ENCODE measurements around the gene IKZF4.
A peak's percentile ranks its signal among the peaks of the same experiment; 100 is the strongest.
"Not testable (repeated sequence)": the region's sequence is repeated elsewhere in the genome, so short reads cannot be mapped to it uniquely, and the experiment has no call there.

The IKZF4 gene

DNA sequence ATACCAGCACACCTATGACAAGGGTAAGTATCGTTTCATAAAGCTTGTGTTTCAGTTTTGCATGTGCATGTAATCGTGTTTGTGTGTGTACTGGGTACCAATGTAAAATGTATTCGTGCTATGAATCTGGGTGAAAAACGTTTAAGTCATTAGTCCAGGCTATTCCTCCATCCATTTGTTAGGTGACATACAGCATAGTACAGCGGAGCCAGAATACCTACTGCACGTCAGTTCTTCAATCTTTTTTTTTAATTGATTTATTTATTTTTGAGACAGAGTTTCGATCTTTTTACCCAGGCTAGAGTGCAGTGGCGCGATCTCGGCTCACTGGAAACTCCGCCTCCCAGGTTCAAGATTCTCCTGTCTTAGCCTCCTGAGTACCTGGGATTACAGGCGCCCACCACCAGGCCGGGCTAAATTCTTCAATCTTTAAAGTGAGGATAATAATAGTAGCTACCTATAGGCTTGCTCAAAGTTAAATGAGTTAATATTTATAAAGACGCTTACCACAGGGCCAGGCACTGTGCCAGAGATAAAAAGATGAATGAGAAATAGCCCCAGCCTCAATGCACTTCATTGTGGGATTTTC, 20.2 kb downstream of the IKZF4 start:
- DNase-seq = no peak

DNA sequence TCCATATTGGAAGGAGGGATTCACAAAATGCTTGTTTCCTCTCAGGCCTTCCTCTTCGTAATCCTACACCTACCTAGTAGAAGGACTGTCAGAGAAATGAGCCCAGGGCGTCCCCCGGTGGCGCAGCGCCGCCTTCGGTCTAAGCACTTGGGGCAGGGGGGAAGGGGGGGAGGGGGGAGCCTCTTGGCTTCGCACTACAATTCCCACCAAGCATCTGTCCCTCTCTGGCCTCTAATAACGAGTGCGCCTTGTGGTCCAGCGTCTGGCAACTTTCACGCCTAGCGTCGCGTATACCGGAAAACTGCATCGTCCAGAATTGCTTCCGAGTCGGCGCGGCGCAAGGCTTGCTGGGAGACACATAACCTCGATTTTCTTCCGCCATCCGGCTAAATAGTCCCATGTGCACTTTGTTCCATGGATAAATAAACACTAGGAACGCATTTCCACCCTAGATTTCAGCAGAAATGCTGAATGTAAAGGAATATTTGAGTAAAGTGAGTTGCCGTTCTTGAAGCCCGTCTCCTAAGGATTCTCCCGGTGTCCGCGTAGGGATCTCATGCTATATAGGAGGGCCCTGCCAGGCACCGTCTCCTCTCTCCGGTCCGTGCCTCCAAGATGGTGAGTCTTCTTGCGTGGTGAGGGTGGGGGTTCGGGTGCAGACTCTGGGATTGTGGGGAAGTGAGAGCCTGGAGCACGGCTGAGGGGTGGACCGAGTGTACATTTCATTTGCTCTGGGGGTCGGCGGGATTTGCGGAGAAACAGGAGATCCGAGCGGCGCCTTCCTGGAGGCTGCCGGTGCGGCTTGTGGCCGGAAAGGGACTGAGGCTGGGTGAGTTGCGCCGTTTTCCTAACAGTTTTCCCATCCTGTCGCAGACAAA, 20.9 kb downstream of the IKZF4 start, which contains the start of gene RPS26:
TSS of gene RPS26 (plus strand) at position 367 of the 878 bp plus-strand sequence. CDS start at position 616, 249 bp downstream.
- peak; percentile 100 for DNase-seq

DNA sequence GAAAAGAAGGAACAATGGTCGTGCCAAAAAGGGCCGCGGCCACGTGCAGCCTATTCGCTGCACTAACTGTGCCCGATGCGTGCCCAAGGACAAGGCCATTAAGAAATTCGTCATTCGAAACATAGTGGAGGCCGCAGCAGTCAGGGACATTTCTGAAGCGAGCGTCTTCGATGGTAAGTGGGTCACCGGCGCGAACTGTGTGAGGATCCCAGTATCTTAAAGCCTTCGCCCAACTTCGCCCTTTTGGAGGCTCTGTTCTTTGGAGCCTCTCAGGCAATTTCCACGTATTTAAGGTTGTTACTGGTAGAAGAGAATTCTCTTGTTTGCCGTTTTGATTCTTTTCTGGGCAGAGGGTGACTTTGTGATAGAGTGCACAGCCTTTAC, 21.6 kb downstream of the IKZF4 start:
- DNase-seq = not testable (repeated sequence)

GRCh38 chr12:56042843-56043242, 22.0 kb downstream of the IKZF4 start:
- no peak for DNase-seq

DNA sequence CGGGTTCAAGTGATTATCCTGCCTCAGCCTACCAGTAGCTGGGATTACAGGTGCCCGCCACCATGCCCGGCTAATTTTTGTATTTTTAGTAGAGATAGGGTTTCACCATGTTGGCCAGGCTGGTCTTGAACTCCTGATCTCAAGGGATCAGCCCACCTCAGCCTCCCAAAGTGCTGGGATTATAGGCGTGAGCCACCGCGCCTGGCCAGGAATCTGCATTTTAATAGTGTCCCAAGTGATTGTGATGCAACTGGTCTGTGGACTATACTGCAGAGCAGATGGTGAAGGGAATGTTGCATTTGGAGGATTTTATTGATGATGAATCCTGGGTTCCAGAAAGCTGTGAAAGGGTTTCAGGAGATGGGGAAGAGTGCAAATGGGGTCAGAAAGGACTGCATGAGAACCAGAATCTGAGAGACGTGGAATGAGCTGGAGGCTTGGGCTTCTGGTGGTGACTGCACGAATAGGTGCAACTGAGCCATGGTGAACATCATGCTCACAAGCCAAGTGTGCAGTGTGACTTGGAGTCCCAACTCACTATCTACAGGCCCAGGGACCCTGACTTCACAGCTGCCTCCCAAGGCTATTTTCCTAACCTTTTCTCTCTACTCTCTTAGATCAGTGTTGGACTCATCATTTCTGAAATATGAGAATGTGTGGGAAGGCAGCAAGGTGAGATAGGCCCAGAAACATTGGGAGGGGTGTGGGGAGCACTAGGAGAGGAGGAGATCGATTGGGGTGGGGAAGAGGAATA, 25.4 kb downstream of the IKZF4 start:
- no peak for DNase-seq

- DNase-seq = no peak
Observed at GRCh38 chr12:56053407-56053893, 32.6 kb downstream of the IKZF4 start.

GRCh38 chr12:56059964-56060363, 39.1 kb downstream of the IKZF4 start:
- DNase-seq = peak; percentile 72

GRCh38 chr12:56061982-56062381, 41.1 kb downstream of the IKZF4 start:
- DNase-seq = no peak

DNA sequence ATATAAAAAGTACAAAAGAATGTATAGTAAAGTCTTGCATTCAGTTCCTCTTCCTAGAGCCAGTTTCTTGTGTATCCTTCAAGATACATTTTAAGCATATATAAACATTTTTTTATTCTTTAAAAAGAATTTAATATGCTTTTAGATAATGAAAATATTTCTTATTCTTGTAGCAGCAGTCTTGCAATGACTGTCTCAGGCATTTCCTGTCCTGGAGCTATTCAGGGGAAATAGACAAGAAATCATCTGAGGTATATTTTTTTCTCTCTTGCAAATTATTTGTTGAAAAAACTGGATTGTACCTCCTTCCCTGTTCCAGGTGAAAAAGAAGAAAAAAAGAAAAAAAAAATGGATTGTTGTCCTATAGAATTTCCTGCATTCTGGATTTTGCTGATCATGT, 42.2 kb downstream of the IKZF4 start:
- peak; percentile 27 for DNase-seq

DNA sequence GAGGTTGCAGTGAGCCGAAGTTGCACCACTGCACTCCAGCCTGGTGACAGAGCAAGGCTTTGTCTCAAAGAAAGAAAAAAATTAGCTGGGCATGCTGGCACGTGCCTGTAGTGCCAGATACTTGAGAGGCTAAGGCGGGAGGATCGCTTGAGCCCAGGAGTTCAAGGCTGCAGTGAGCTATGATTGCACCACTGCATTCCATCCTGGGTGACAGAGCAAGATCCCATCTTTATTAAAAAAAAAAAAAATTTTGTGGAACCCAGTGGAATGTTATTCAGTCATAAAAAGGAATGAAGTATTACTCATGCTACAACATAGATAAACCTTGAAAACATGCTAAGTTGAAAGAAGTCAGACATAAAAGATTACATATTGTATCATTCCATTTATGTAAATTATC, 50.8 kb downstream of the IKZF4 start:
- peak; percentile 62 for DNase-seq

GRCh38 chr12:56074396-56074795, 53.6 kb downstream of the IKZF4 start:
- DNase-seq = no peak

DNA sequence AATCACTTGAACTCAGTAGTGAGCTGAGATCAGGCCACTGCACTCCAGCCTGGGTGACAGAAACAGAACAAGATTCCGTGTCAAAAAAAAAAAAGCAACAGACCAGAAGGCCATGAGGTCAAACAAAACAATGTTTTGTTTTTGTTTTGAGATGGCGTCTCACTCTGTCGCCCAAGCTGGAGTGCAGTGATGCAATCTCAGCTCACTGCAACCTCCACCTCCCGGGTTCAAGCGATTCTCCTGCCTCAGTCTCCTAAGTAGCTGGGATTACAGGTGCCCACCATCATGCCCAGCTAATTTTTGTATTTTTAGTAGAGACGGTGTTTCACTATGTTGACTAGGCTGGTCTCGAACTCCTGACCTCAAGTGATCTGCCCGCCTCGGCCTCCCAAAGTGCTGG, 57.1 kb downstream of the IKZF4 start:
- not testable (repeated sequence) for DNase-seq

GRCh38 chr12:56078427-56078826, 57.6 kb downstream of the IKZF4 start:
- no peak for DNase-seq

DNA sequence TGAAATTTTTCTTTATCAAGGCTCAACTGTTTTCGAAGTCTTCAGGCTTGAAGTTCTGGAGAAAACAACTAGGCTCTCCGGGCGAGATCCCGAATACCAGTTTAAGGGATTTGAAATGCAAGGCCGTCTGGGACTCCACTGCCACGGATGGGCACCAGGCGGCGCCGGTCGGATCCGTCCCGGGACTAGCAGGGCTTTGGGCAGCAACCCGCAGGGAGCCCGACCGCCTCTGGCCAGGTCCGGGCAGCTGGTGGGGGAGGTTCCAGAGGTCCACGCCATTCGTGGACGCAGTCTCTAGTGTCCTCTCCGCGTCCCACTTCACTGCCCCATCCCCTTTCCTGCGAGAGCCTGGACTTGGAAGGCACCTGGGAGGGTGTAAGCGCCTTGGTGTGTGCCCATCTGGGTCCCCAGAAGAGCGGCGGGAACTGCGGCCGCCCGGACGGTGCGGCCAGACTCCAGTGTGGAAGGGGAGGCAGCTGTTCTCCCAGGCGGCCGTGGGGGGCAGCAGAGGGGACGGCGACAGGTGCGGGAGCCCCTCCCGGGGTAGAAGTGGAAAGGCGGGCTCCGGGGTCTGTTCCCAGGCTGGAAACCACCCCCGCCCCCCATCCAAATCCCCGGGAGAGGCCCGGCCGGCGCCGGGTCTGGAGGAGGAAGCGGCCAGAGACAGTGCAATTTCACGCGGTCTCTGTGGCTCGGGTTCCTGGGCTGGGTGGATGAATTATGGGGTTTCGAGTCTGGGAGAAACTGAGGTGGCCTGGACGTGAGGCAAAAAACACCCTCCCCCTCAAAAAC, 58.3 kb downstream of the IKZF4 start:
- peak; percentile 73 for DNase-seq

DNA sequence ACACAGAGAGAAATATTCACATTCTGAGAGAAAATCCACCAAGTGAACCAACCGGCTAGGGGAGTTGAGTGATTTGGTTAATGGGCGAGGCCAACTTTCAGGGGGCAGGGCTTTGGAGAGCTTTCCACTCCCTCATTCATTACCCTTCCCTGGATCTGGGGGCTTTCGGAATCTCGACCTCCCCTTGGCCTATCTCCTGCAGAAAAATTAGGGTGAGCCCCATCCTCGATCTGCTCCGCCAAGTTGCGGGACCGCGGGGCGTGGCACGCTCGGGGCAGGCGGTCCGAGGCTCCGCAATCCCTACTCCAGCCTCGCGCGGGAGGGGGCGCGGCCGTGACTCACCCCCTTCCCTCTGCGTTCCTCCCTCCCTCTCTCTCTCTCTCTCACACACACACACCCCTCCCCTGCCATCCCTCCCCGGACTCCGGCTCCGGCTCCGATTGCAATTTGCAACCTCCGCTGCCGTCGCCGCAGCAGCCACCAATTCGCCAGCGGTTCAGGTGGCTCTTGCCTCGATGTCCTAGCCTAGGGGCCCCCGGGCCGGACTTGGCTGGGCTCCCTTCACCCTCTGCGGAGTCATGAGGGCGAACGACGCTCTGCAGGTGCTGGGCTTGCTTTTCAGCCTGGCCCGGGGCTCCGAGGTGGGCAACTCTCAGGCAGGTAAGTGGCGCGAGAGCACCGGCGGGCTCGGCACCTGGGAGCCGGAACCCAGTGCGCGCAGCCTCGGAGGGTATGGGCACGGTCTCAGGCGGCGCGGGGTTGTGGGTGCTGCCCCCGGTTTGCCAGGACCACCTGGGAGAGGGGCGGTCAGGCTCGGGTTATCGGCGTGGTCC, 59.1 kb downstream of the IKZF4 start, which contains the start of gene ERBB3:
TSS of gene ERBB3 (plus strand) at position 443 of the 833 bp plus-strand sequence. CDS start at position 579, 136 bp downstream.
- DNase-seq = peak; percentile 81

DNA sequence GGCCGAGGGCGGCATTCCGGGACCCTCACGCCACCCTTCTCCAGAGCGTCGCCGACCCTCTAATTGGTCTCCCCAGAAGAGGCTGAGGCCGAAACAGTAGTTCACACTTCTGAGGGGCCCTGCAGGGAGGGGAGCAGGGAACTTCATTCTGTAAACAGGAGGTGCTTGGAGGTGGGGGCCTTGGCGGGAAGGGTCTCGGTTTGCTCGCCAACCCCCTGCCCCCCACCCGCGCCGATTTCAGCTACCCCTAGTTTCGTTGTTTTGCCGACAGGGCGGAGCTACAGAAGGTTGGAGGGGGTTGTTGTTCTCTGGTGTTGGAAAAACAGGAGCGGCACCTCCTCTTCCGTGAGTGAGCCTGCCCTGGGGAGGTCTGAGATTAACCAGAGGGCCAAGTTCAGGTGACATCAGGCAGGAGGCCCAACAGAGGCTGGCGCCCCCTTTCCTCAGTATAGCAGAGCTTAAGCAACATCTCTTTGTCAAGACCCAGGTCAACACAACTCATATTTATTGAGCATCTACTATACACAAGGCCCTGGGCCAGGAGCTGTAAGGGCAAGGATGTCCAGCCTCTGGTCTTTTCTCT, 59.8 kb downstream of the IKZF4 start:
- no peak for DNase-seq

DNA sequence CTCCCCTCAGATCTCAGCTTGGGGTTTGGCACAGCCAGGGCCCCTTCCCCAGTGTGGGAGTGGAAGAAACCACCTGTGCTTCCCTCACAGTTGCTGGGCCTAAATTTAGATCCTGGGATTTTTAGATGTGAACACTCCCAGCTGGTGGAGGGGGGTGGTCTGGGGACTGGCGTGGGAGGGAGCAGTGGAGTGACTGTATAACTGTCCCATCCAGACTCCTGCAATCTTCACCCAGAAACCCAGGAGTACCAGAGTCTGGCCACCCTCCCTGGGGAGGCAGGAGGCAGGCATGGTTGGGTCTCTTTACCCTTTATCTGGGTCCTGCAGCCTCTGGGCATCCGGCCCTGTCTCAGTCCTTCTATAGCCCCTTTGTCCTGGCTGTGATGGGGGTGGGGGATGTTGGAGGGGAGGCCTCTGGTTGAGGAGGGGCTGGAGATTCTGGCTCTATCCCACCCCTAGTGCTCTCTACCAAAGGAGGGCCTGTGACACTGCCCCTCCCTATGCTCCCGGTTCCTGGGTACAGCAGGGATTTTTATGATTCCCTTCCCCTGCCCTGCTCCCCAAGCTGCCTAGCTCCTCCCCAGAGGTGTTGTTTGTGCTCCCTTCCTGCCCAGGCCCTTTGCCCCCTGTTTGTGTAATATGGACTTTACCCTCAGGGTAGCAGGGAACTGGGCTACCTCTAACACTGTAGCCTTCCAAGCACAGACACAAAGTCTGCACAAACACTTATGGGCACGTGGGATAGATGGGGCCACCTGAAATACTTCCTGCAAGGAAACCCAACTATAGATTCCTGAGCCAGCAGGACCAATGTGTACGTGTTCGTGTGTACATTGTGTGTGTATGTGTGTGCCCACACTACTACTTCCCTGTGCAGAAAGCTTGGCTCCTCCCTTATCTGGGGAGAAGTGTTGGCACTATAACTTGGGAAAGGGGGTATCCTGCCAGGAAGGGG, 60.8 kb downstream of the IKZF4 start:
- no peak for DNase-seq

DNA sequence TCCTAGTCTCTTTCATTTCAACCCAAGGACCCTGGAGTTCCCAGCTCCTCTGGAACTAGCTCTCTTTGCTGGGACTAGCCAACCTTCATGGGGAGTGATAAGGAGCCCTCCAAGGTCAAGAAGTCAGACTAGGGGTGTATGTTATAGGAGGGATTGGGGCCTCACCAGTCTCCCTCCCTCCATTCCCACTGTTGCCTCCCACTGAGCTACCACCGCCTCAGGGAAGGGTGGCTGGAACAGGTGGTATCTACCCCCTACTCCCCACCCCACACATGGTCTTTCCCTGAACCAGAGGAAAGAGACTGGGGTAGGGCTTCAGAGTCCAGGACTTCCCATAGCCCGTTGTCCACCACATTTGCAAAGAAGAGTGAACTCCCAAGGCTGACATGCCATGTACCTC, 61.5 kb downstream of the IKZF4 start:
- DNase-seq = no peak

- DNase-seq = no peak
Observed at GRCh38 chr12:56082967-56083366, 62.1 kb downstream of the IKZF4 start.

Measured in fibroblast of skin of scalp (primary cell).